ENCODE results near the gene DOHH. TPM values are rescaled to one million over a fixed set of nuclear protein-coding genes. Genes with fewer than 3 reads are reported as not detected.
"Not testable (repeated sequence)": the region's sequence is repeated elsewhere in the genome, so short reads cannot be mapped to it uniquely, and the experiment has no call there.

DOHH gene
- total and polyA plus RNA-seq, 4 donors = 1.4 to 12.0 (median 9.2) TPM

DNA sequence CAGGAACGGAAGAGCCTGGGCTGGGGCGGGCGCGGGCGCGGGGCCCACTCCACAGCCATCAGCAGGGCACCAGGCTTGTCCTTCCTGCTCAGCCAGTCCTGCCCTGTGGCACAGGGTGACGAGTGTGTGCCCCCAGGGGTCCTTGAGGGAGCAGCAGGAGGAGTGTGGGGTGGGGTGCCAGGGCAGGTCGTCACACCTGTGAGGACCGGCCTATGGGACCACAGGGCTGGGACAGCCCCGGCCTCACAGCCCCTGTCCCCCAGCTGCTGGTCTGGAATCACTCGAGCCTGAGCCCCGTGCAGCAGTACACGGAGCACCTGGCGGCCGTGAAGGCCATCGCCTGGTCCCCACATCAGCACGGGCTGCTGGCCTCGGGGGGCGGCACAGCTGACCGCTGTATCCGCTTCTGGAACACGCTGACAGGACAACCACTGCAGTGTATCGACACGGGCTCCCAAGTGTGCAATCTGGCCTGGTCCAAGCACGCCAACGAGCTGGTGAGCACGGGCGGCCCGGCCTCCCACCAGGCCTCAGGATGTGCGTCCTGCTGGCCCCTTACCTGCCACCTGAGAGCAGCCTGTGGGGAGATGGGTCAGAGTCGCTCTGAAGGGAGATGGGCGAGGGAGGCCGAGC lies 31.8 kb upstream of the DOHH start:
- DNase-seq (ENCODE audit: low spot score) = no peak
- H3K27ac ChIP-seq (ENCODE audit: low read depth in 1 of 2, low read length in 2 of 2) = no peak overlapping the region
- H3K4me3 ChIP-seq (ENCODE audit: low read depth in 1 of 3, low read length in 3 of 3) = no peak overlapping the region
- H3K9me3 ChIP-seq (ENCODE audit: control insufficient read depth in 4 of 4, low read length in 3 of 4) = no peaks in the 10 kb centered on the region
- H3K27me3 ChIP-seq (ENCODE audit: control insufficient read depth in 4 of 4, insufficient read depth in 4 of 4, low read length in 3 of 4) = no peaks in the 10 kb centered on the region
- H3K4me1 ChIP-seq (ENCODE audit: control insufficient read depth in 4 of 4, insufficient read depth in 4 of 4, low read length in 3 of 4) = no peaks in the 10 kb centered on the region
- peaks cover 13 to 71% (median 33%) of the 10 kb centered on the region in 4 donors for H3K36me3 ChIP-seq (ENCODE audit: control insufficient read depth in 4 of 4, insufficient read depth in 3 of 4, low read depth in 1 of 4, low read length in 3 of 4)
- TF ChIP-seq RXRA (IDR thresholded peaks at IDR 0.05) (no peak), CTCF (IDR thresholded peaks at IDR 0.05; ENCODE audit: low read depth, low read length, missing input control) (no peak), RAD21 (IDR thresholded peaks at IDR 0.05) (no peak)
- no peak overlapping the region for H3K9ac ChIP-seq (ENCODE audit: low read depth in 1 of 2, low read length in 2 of 2)
- WGBS = 98% methylated on average over 33 of the region's 33 CpGs

- 96% methylated on average over 29 of the region's 29 CpGs for WGBS
- no peak overlapping the region for H3K9ac ChIP-seq (ENCODE audit: low read depth in 1 of 2, low read length in 2 of 2)
- H3K4me3 ChIP-seq (ENCODE audit: low read depth in 1 of 3, low read length in 3 of 3) = no peak overlapping the region
- H3K9me3 ChIP-seq (ENCODE audit: control insufficient read depth in 4 of 4, low read length in 3 of 4) = no peaks in the 10 kb centered on the region
- no peak overlapping the region for H3K27ac ChIP-seq (ENCODE audit: low read depth in 1 of 2, low read length in 2 of 2)
- H3K27me3 ChIP-seq (ENCODE audit: control insufficient read depth in 4 of 4, insufficient read depth in 4 of 4, low read length in 3 of 4) = no peaks in the 10 kb centered on the region
- H3K36me3 ChIP-seq (ENCODE audit: control insufficient read depth in 4 of 4, insufficient read depth in 3 of 4, low read depth in 1 of 4, low read length in 3 of 4) = peaks cover 15 to 73% (median 34%) of the 10 kb centered on the region in 4 donors
- TF ChIP-seq REST (IDR thresholded peaks at IDR 0.05) = no peak
- no peak for TF ChIP-seq RAD21 (IDR thresholded peaks at IDR 0.05)
- TF ChIP-seq, protein P1, sequence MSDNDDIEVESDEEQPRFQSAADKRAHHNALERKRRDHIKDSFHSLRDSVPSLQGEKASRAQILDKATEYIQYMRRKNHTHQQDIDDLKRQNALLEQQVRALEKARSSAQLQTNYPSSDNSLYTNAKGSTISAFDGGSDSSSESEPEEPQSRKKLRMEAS (IDR thresholded peaks at IDR 0.05) = no peak
- H3K4me1 ChIP-seq (ENCODE audit: control insufficient read depth in 4 of 4, insufficient read depth in 4 of 4, low read length in 3 of 4) = no peaks in the 10 kb centered on the region
- DNase-seq (ENCODE audit: low spot score) = no peak
These were observed 31.2 kb upstream of the DOHH start for GRCh38 chr19:3531716-3532115.

DNA sequence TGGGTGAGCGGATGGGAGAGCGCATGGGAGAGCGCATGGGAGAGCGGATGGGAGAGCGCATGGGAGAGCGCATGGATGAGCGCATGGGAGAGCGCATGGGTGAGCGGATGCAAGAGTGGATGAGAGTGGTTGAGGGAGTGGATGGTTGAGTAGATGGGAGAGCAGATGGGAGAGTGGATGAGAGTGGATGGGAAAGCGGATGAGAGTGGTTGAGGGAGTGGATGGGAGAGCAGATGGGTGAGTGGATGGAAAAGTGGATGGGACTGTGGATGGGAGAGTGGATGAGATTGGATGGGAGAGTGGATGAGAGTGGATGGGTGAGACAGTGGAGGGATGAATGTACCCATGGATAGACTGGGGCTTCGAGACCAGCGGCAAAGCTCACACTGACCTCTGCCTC lies 29.9 kb upstream of the DOHH start:
- Histone ChIP-seq H3K9ac (ENCODE audit: low read depth in 1 of 2, low read length in 2 of 2) (no peak overlapping the region), H3K4me3 (ENCODE audit: low read depth in 1 of 3, low read length in 3 of 3) (no peak overlapping the region), H3K27me3 (ENCODE audit: control insufficient read depth in 4 of 4, insufficient read depth in 4 of 4, low read length in 3 of 4) (no peaks in the 10 kb centered on the region), H3K9me3 (ENCODE audit: control insufficient read depth in 4 of 4, low read length in 3 of 4) (no peaks in the 10 kb centered on the region), H3K36me3 (ENCODE audit: control insufficient read depth in 4 of 4, insufficient read depth in 3 of 4, low read depth in 1 of 4, low read length in 3 of 4) (peaks cover 16 to 75% (median 34%) of the 10 kb centered on the region in 4 donors), H3K27ac (ENCODE audit: low read depth in 1 of 2, low read length in 2 of 2) (no peak overlapping the region), H3K4me1 (ENCODE audit: control insufficient read depth in 4 of 4, insufficient read depth in 4 of 4, low read length in 3 of 4) (no peaks in the 10 kb centered on the region)
- over 99% methylated on average over 12 of the region's 12 CpGs for WGBS
- DNase-seq (ENCODE audit: low spot score) = no peak
- TF ChIP-seq TAF1 (conservative IDR thresholded peaks at IDR 0.05) (no peak), HNF4A (conservative IDR thresholded peaks at IDR 0.05) (no peak), SP1 (IDR thresholded peaks at IDR 0.05) (no peak), GABPA (IDR thresholded peaks at IDR 0.05 in 1 of 2, conservative IDR thresholded peaks at IDR 0.05 in 1 of 2) (no peak), FOXA1 (IDR thresholded peaks at IDR 0.05) (no peak), RAD21 (IDR thresholded peaks at IDR 0.05) (no peak), EGR1 (IDR thresholded peaks at IDR 0.05; ENCODE audit: low read depth in 2 of 2) (no peak), FOXA2 (IDR thresholded peaks at IDR 0.05) (no peak), ATF3 (IDR thresholded peaks at IDR 0.05) (no peak), HNF4G (IDR thresholded peaks at IDR 0.05) (no peak), JUND (IDR thresholded peaks at IDR 0.05) (no peak), NR2F2 (IDR thresholded peaks at IDR 0.05) (no peak)
- TF ChIP-seq, protein P2, sequence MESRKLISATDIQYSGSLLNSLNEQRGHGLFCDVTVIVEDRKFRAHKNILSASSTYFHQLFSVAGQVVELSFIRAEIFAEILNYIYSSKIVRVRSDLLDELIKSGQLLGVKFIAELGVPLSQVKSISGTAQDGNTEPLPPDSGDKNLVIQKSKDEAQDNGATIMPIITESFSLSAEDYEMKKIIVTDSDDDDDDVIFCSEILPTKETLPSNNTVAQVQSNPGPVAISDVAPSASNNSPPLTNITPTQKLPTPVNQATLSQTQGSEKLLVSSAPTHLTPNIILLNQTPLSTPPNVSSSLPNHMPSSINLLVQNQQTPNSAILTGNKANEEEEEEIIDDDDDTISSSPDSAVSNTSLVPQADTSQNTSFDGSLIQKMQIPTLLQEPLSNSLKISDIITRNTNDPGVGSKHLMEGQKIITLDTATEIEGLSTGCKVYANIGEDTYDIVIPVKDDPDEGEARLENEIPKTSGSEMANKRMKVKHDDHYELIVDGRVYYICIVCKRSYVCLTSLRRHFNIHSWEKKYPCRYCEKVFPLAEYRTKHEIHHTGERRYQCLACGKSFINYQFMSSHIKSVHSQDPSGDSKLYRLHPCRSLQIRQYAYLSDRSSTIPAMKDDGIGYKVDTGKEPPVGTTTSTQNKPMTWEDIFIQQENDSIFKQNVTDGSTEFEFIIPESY (IDR thresholded peaks at IDR 0.05) = no peak
- TF ChIP-seq, protein P1 (IDR thresholded peaks at IDR 0.05) = no peak

DNA sequence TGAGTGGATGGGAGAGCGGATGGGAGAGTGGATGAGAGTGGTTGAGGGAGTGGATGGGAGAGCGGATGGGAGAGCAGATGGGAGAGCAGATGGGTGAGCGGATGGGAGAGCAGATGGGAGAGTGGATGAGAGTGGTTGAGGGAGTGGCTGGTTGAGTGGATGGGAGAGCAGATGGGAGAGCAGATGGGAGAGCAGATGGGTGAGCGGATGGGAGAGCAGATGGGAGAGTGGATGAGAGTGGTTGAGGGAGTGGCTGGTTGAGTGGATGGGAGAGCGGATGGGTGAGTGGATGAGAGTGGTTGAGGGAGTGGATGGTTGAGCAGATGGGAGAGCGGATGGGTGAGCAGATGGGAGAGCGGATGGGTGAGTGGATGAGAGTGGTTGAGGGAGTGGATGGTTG lies 28.8 kb upstream of the DOHH start:
- not testable (repeated sequence) for H3K4me3 ChIP-seq (ENCODE audit: low read depth in 1 of 3, low read length in 3 of 3); H3K27me3 ChIP-seq (ENCODE audit: control insufficient read depth in 4 of 4, insufficient read depth in 4 of 4, low read length in 3 of 4); H3K9ac ChIP-seq (ENCODE audit: low read depth in 1 of 2, low read length in 2 of 2); H3K27ac ChIP-seq (ENCODE audit: low read depth in 1 of 2, low read length in 2 of 2); H3K9me3 ChIP-seq (ENCODE audit: control insufficient read depth in 4 of 4, low read length in 3 of 4); DNase-seq (ENCODE audit: low spot score); H3K4me1 ChIP-seq (ENCODE audit: control insufficient read depth in 4 of 4, insufficient read depth in 4 of 4, low read length in 3 of 4)
- peaks cover 12 to 69% (median 33%) of the 10 kb centered on the region in 4 donors for H3K36me3 ChIP-seq (ENCODE audit: control insufficient read depth in 4 of 4, insufficient read depth in 3 of 4, low read depth in 1 of 4, low read length in 3 of 4)
- 99% methylated on average over 7 of the region's 7 CpGs for WGBS

Data from liver (tissue), 9 donors.